BLaER1 treated with 17β-estradiol and CSF1 and Interleukin-3, amounts not matched to agents 10 nM and 100 nM (cell line): ENCODE data around the gene GGA3.
A peak's percentile ranks its signal among the peaks of the same experiment; 100 is the strongest.

Source experiments
- H3K27ac ChIP-seq, 11 experiments: shearing (Covaris generic); formaldehyde crosslinking; 2 replicates each; pipeline ENCODE4 v1.8.1; 2022
- H3K27me3 ChIP-seq, 11 experiments: shearing (Covaris generic); formaldehyde crosslinking; 2 replicates each; pipeline ENCODE4 v1.8.1; 2022
- H3K36me3 ChIP-seq, 11 experiments: shearing (Covaris generic); formaldehyde crosslinking; 2 replicates each; pipeline ENCODE4 v1.8.1; 2022
- H3K4me1 ChIP-seq, 10 experiments: shearing (Covaris generic); formaldehyde crosslinking; 2 replicates each; pipeline ENCODE4 v1.8.1; 2022
- H3K4me2 ChIP-seq, 11 experiments: shearing (Covaris generic); formaldehyde crosslinking; 2 replicates each; pipeline ENCODE4 v1.8.1; 2022
- H3K4me3 ChIP-seq, 10 experiments: shearing (Covaris generic); formaldehyde crosslinking; 2 replicates each; pipeline ENCODE4 v1.8.1; 2022
- H3K9ac ChIP-seq, 11 experiments: shearing (Covaris generic); formaldehyde crosslinking; 2 replicates each; pipeline ENCODE4 v1.8.1; 2022
- H3K9me3 ChIP-seq, 11 experiments: shearing (Covaris generic); formaldehyde crosslinking; replicated peaks in 1 of 11; 2 replicates each; pipeline ENCODE4 v1.8.1; 2022
- H4K20me1 ChIP-seq, 11 experiments: shearing (Covaris generic); formaldehyde crosslinking; 2 replicates each; pipeline ENCODE4 v1.8.1; 2022
- Cebpa-rat ChIP-seq, 11 experiments: shearing (Covaris generic); IDR thresholded peaks; 2 replicates each; pipeline ENCODE4 v1.8.1; 2022

The GGA3 gene

GRCh38 chr17:75239778-75240393 lies 21.5 kb downstream of the GGA3 start:
- H3K27ac ChIP-seq: peak overlapping the region in 7 of 11 experiments; percentile 7 to 89 (median 37); a peak in 9 of 22 replicates
- H3K9ac ChIP-seq: peak overlapping the region in 2 of 11 experiments; percentile 20 to 38; a peak in 2 of 22 replicates
- H3K36me3 ChIP-seq: peaks cover 87 to 100% (median 93%) of the 10 kb centered on the region in 11 experiments
- no peaks in the 10 kb centered on the region for H3K27me3 ChIP-seq
- no peaks in the 10 kb centered on the region for H3K9me3 ChIP-seq
- TF ChIP-seq Cebpa-rat (IDR thresholded peaks at IDR 0.05): no peak
- peaks cover 0 to 74% (median 11%) of the 10 kb centered on the region in 11 experiments; a peak in 13 of 22 replicates for H4K20me1 ChIP-seq
- H3K4me2 ChIP-seq: peak overlapping the region in 3 of 11 experiments; percentile 13 to 47 (median 30); a peak in 3 of 22 replicates
- H3K4me1 ChIP-seq: peaks cover 43 to 77% (median 63%) of the 10 kb centered on the region in 10 experiments
- H3K4me3 ChIP-seq: no peak overlapping the region

DNA sequence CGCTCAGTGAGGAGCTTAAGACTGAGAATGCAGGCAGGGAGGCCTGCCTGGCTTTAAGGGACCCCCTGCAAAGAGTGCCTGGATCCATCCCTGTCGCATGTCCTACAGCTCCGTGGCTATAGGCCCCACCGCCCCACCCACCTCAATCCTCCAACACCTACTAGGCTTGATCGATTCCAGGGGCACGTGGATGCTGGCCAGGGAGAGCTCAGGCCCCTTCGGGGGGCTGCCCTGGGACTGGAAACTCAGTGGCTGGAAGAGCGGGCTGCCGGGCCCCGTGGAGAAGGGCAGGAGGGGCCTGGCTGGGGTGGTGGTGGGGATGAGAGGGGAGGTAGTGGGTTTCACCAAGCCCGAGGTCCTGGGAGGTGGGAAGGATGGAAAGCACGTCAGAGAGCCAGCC lies 22.2 kb downstream of the GGA3 start:
- TF ChIP-seq Cebpa-rat (IDR thresholded peaks at IDR 0.05): no peak
- 0 out of 22 replicates have a peak overlapping the region, but pooled peaks of 1 of the 11 experiments have one; percentile 24 for H3K4me2 ChIP-seq
- no peaks in the 10 kb centered on the region for H3K9me3 ChIP-seq
- H3K9ac ChIP-seq: peak overlapping the region in 5 of 11 experiments; percentile 10 to 56 (median 41); a peak in 3 of 22 replicates
- peaks cover 36 to 70% (median 56%) of the 10 kb centered on the region in 10 experiments for H3K4me1 ChIP-seq
- peaks cover 94 to 100% (median 99%) of the 10 kb centered on the region in 11 experiments for H3K36me3 ChIP-seq
- H4K20me1 ChIP-seq: peaks cover 0 to 72% (median 10%) of the 10 kb centered on the region in 11 experiments; a peak in 13 of 22 replicates
- H3K4me3 ChIP-seq: no peak overlapping the region
- peak overlapping the region in 5 of 11 experiments; percentile 7 to 84 (median 66); a peak in 5 of 22 replicates for H3K27ac ChIP-seq
- H3K27me3 ChIP-seq: no peaks in the 10 kb centered on the region

- Histone ChIP-seq H3K27ac (peak overlapping the region in 8 of 11 experiments; percentile 46 to 84 (median 70); a peak in 14 of 22 replicates), H3K27me3 (no peaks in the 10 kb centered on the region), H3K4me1 (peaks cover 31 to 66% (median 51%) of the 10 kb centered on the region in 10 experiments), H3K4me2 (peak overlapping the region in 8 of 11 experiments; percentile 18 to 73 (median 62); a peak in 11 of 22 replicates), H4K20me1 (peaks cover 0 to 67% (median 10%) of the 10 kb centered on the region in 11 experiments; a peak in 12 of 22 replicates), H3K9me3 (no peaks in the 10 kb centered on the region), H3K4me3 (no peak overlapping the region), H3K9ac (peak overlapping the region in 8 of 11 experiments; percentile 10 to 71 (median 58); a peak in 10 of 22 replicates), H3K36me3 (peaks cover 98 to 100% (median 99%) of the 10 kb centered on the region in 11 experiments)
- TF ChIP-seq Cebpa-rat (IDR thresholded peaks at IDR 0.05): no peak
Observed at GRCh38 chr17:75238684-75239191, 22.7 kb downstream of the GGA3 start.

GRCh38 chr17:75238020-75238580 lies 23.3 kb downstream of the GGA3 start:
- Histone ChIP-seq H3K9ac (peak overlapping the region in 10 of 11 experiments; percentile 10 to 71 (median 57); a peak in 18 of 22 replicates), H3K4me2 (peak overlapping the region in 9 of 11 experiments; percentile 6 to 73 (median 60); a peak in 16 of 22 replicates), H3K27me3 (no peaks in the 10 kb centered on the region), H4K20me1 (peaks cover 0 to 61% (median 10%) of the 10 kb centered on the region in 11 experiments; a peak in 12 of 22 replicates), H3K9me3 (no peaks in the 10 kb centered on the region), H3K27ac (peak overlapping the region in 8 of 11 experiments; percentile 46 to 84 (median 70); a peak in 16 of 22 replicates), H3K4me3 (no peak overlapping the region), H3K4me1 (peaks cover 25 to 59% (median 45%) of the 10 kb centered on the region in 10 experiments; a peak in 19 of 20 replicates), H3K36me3 (peaks cover 97 to 100% (median 99%) of the 10 kb centered on the region in 11 experiments)
- TF ChIP-seq Cebpa-rat (IDR thresholded peaks at IDR 0.05): no peak

DNA sequence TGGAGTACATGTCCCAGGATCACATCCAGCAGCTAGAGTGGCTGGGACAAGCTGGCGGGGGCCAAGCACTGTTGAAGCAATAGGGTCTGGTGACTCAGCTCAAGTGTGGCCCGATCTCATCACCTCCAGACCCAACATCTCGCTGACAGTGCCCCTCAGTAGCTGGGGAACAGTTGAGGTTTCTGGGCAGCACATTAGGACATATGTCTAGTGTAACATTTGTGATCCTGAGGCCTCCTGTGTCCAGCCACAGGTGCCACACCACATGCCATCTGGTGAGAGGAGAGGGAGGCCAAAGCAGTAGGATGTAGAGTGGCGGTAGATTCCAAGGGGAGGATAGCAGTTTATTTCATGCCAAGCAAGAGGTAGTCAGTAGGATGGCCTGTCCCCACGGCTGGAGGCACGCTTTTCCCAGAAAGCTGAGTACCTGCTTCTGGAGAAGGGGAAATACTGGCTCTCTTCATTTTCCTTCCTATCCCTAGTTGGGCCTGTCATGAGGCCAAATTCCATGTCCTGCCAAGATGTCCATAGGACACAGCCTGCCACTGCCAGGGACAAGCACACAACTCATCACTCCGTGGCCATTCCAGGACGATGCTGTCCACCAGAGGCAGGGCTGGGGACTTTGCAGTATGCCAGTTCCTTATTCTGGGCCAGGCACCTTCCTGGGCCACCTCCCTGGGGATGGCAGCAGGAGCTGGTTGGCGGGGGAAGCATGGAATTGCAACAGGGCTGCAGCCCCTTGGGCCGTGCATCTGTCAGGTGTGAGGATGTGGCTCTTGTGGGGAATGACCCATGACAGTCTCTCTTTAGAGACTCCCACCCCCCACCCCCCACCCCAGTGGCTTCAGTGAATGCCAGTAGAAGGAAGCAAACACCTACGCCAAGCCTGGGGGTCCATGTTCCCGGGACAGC lies 24.0 kb downstream of the GGA3 start:
- H3K36me3 ChIP-seq: peaks cover 97 to 100% (median 99%) of the 10 kb centered on the region in 11 experiments
- no peaks in the 10 kb centered on the region for H3K9me3 ChIP-seq
- TF ChIP-seq Cebpa-rat (IDR thresholded peaks at IDR 0.05): 0 out of 22 replicates have a peak, but pooled peaks of 1 of the 11 experiments have one; percentile 19
- no peaks in the 10 kb centered on the region for H3K27me3 ChIP-seq
- peaks cover 18 to 52% (median 38%) of the 10 kb centered on the region in 10 experiments; a peak in 19 of 20 replicates for H3K4me1 ChIP-seq
- H3K27ac ChIP-seq: peak overlapping the region in 8 of 11 experiments; percentile 46 to 84 (median 70); a peak in 16 of 22 replicates
- H3K4me2 ChIP-seq: peak overlapping the region in 8 of 11 experiments; percentile 18 to 73 (median 62); a peak in 15 of 22 replicates
- peak overlapping the region in 9 of 11 experiments; percentile 13 to 71 (median 58); a peak in 16 of 22 replicates for H3K9ac ChIP-seq
- no peak overlapping the region for H3K4me3 ChIP-seq
- peaks cover 0 to 53% (median 10%) of the 10 kb centered on the region in 11 experiments; a peak in 12 of 22 replicates for H4K20me1 ChIP-seq

DNA sequence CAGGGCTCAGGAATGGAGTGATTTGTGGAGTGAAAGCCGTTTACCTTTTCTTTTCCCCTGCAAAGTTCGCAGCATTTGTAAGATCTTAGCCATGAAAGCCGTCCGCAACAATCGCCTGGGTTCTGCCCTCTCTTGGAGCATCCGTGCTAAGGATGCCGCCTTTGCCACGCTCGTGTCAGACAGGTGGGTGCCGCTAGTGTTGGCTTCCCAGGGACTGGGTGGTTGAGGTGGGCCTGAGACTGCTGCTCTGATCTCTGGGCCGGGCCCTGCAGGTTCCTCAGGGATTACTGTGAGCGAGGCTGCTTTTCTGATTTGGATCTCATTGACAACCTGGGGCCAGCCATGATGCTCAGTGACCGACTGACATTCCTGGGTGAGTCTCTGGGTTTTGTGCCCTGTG lies 28.6 kb downstream of the GGA3 start:
- peaks cover 80 to 92% (median 85%) of the 10 kb centered on the region in 11 experiments for H3K36me3 ChIP-seq
- peak overlapping the region in 6 of 11 experiments; percentile 14 to 97 (median 96); a peak in 10 of 22 replicates for H3K27ac ChIP-seq
- H3K4me3 ChIP-seq: no peak overlapping the region
- H4K20me1 ChIP-seq: peaks cover 0 to 20% (median 0%) of the 10 kb centered on the region in 11 experiments; a peak in 8 of 22 replicates
- H3K4me1 ChIP-seq: peaks cover 24 to 53% (median 48%) of the 10 kb centered on the region in 10 experiments
- no peaks in the 10 kb centered on the region for H3K27me3 ChIP-seq
- no peaks in the 10 kb centered on the region for H3K9me3 ChIP-seq
- no peak for TF ChIP-seq Cebpa-rat (IDR thresholded peaks at IDR 0.05)
- no peak overlapping the region; a peak in 4 of 22 replicates for H3K9ac ChIP-seq
- no peak overlapping the region for H3K4me2 ChIP-seq

DNA sequence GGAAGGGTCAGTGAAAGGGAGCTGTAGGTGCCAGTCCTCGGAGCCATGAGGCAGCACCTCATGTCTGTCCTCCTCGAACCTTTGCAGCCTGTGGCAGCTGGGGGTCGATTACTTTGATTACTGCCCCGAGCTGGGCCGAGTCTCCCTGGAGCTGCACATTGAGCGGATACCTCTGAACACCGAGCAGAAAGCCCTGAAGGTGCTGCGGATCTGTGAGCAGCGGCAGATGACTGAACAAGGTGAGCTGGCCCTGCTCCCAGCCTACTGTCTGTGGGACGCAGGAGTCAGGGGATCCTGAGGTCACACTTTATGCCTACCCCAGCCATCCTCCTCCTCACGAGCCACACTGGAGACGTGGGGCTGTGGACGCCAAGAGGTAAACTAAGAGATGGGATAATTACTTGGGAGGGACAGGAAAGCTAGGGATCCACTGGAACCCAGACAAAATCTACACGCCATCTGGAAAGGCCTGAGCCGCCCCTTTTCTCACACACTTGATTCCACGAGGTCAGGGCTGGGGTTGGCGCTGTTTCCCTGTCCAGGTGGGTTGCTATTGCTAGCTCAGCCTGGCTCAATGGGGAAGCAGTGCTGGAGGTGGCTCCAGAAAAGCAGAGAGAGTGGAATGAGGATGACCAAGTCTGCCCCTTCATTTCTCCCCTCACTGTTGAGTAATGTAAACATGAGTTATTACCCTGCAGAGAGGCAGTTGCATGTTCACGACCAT lies 29.5 kb downstream of the GGA3 start:
- peak overlapping the region in 6 of 11 experiments; percentile 10 to 88 (median 36); a peak in 7 of 22 replicates for H3K9ac ChIP-seq
- no peaks in the 10 kb centered on the region for H3K27me3 ChIP-seq
- peak overlapping the region in 10 of 11 experiments; percentile 86 to 99 (median 97); a peak in 18 of 22 replicates for H3K27ac ChIP-seq
- H3K4me3 ChIP-seq: no peak overlapping the region
- TF ChIP-seq Cebpa-rat (IDR thresholded peaks at IDR 0.05): no peak
- no peaks in the 10 kb centered on the region for H3K9me3 ChIP-seq
- H4K20me1 ChIP-seq: peaks cover 0 to 13% (median 0%) of the 10 kb centered on the region in 11 experiments; a peak in 5 of 22 replicates
- H3K4me1 ChIP-seq: peaks cover 24 to 53% (median 50%) of the 10 kb centered on the region in 10 experiments
- peak overlapping the region in 3 of 11 experiments; percentile 93 to 98 (median 95); a peak in 4 of 22 replicates for H3K4me2 ChIP-seq
- peaks cover 74 to 92% (median 83%) of the 10 kb centered on the region in 11 experiments for H3K36me3 ChIP-seq
